ENCODE data around the gene GGTLC3.
"Not testable (repeated sequence)": the region's sequence is repeated elsewhere in the genome, so short reads cannot be mapped to it uniquely, and the experiment has no call there.

- not testable (repeated sequence) for TF ChIP-seq CTCF (optimal IDR thresholded peaks at IDR 0.05 in 1 of 3, IDR thresholded peaks at IDR 0.05 in 1 of 3, conservative IDR thresholded peaks at IDR 0.05 in 1 of 3; ENCODE audit: extremely low read depth in 1 of 3, insufficient read depth in 2 of 3, low read length in 3 of 3); EZH2 (IDR thresholded peaks at IDR 0.05; ENCODE audit: low read length)
Measured at GRCh38 chr22:18533633-18534032, 15.7 kb upstream of the GGTLC3 start.

All from keratinocyte (primary cell).